ENCODE data around the gene VCAM1. TPM values are rescaled to one million over a fixed set of nuclear protein-coding genes. Genes with fewer than 3 reads are reported as not detected.

Gene VCAM1
- total and polyA plus RNA-seq, 10 donors, result 39.6 to 849 (median 362) TPM

DNA sequence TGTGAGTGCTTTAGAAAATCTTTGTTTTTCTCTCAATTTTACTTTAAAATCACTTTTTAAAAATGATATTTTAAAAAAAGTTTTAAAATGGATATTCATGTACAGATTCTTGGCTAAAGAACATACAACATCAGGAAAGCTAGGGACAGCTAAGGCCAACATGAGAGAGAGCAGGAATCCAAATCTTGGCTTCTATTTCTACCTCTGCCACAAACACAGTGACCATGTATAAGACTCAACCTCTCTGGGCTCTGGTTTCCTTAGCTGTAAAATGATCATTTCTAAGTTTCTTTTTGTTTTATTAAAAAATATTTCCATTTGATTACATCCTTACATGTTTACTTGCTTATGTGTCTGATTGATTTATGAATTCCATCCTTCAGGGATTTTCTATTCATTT lies 1.2 kb downstream of the VCAM1 start:
- Histone ChIP-seq H3K4me1 (peaks cover 0 to 40% (median 19%) of the 10 kb centered on the region in 6 donors), H3K27ac (peak overlapping the region; percentile 48 to 86 (median 78)), H3K9me3 (no peaks in the 10 kb centered on the region), H3K27me3 (replicated peaks in 1 of 7) (no peaks in the 10 kb centered on the region), H3K36me3 (peaks cover 0 to 15% (median 4%) of the 10 kb centered on the region in 6 donors), H3K4me3 (peak overlapping the region; percentile 45 to 69 (median 47))
- intact Hi-C loops (cut with DNase I; ENCODE audit: low total_unique reads), result no loop called here
- DNase-seq, result no peak
- TF ChIP-seq POLR2AphosphoS5 (IDR thresholded peaks at IDR 0.05) (no peak), CTCF (IDR thresholded peaks at IDR 0.05 in 8 of 11, conservative IDR thresholded peaks at IDR 0.05 in 3 of 11) (no peak), POLR2A (IDR thresholded peaks at IDR 0.05) (no peak)

DNA sequence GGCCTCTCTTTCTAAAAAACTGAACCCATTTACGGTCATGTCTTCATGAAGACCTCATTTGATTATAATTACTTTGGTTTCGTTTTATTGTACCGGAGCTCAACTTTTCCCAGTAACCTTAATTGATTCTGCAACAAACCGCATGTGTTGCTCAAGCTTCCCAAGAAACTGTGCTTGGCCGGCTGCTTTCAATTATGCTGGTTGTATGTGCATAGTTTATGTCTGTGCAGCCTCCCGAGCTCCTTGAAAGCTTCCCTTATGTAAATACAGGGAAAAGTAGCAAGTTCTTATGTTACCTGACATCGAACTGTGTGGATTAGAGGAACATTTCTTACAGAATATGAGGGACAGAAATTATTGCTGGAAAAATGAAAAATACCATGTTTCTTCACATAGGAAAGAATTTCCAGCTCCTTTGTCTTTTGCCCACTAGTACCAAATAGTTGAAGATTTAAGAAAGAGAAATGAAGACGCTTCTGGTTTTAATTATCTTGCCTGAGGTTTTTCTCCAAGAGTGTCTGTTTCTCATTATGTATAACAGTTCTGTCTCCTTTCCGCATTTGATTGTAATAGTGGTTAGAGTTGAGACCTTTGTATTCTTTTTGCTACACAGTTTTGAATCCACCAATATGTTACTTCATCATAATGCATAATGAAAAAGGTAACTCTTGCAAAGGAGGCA lies 2.1 kb downstream of the VCAM1 start:
- Histone ChIP-seq H3K27me3 (replicated peaks in 1 of 7) (no peaks in the 10 kb centered on the region), H3K36me3 (peaks cover 0 to 23% (median 5%) of the 10 kb centered on the region in 6 donors), H3K4me1 (peaks cover 0 to 49% (median 19%) of the 10 kb centered on the region in 6 donors), H3K27ac (peak overlapping the region; percentile 43 to 86 (median 78)), H3K4me3 (peak overlapping the region; percentile 45 to 69 (median 47)), H3K9me3 (no peaks in the 10 kb centered on the region)
- DNase-seq, result no peak
- WGBS, 5 donors, result 48 to 66% (median 61%) methylated on average over 9 of the region's 9 CpGs
- TF ChIP-seq CTCF (IDR thresholded peaks at IDR 0.05 in 8 of 11, conservative IDR thresholded peaks at IDR 0.05 in 3 of 11) (no peak), POLR2AphosphoS5 (IDR thresholded peaks at IDR 0.05) (no peak), POLR2A (IDR thresholded peaks at IDR 0.05) (no peak)
- intact Hi-C loops (cut with DNase I; ENCODE audit: low total_unique reads), result no loop called here

- no peak for TF ChIP-seq POLR2A (IDR thresholded peaks at IDR 0.05)
- no peak for TF ChIP-seq POLR2AphosphoS5 (IDR thresholded peaks at IDR 0.05)
- no peak for TF ChIP-seq CTCF (IDR thresholded peaks at IDR 0.05 in 8 of 11, conservative IDR thresholded peaks at IDR 0.05 in 3 of 11)
- H3K27me3 ChIP-seq (replicated peaks in 1 of 7), result no peaks in the 10 kb centered on the region
- peak overlapping the region; percentile 43 to 86 (median 78) for H3K27ac ChIP-seq
- no peaks in the 10 kb centered on the region for H3K9me3 ChIP-seq
- H3K4me3 ChIP-seq, result peak overlapping the region; percentile 45 to 69 (median 47)
- peaks cover 0 to 27% (median 5%) of the 10 kb centered on the region in 6 donors for H3K36me3 ChIP-seq
- no peak for DNase-seq
- intact Hi-C loops (cut with DNase I; ENCODE audit: low total_unique reads), result no loop called here
- H3K4me1 ChIP-seq, result peaks cover 0 to 53% (median 19%) of the 10 kb centered on the region in 6 donors
These were observed 2.7 kb downstream of the VCAM1 start for GRCh38 chr1:100722221-100722620.

DNA sequence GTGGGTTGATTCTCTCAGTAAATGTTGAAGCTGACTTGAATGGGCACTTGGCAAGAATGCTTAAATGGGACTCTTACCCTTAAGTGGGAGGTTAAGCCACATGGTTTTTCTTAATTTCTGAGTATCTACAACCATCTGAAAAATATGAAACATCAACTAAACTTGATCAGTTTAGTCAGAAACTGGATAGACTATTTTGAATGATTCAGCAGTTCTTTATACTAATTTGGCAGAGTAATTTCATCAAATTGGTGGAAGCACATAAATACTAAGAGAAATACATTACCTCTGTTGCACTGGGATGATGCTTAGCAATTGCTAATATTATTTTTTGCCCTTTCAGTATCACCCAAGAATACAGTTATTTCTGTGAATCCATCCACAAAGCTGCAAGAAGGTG lies 4.7 kb downstream of the VCAM1 start:
- no peak for DNase-seq
- Histone ChIP-seq H3K36me3 (peaks cover 0 to 48% (median 6%) of the 10 kb centered on the region in 6 donors), H3K4me1 (peaks cover 0 to 52% (median 20%) of the 10 kb centered on the region in 6 donors), H3K27me3 (replicated peaks in 1 of 7) (no peaks in the 10 kb centered on the region), H3K9me3 (no peaks in the 10 kb centered on the region), H3K4me3 (peak overlapping the region; percentile 45 to 69 (median 47)), H3K27ac (peak overlapping the region in 7 of 8 donors; percentile 48 to 86 (median 78))
- TF ChIP-seq POLR2A (IDR thresholded peaks at IDR 0.05) (no peak), CTCF (IDR thresholded peaks at IDR 0.05 in 8 of 11, conservative IDR thresholded peaks at IDR 0.05 in 3 of 11) (no peak), POLR2AphosphoS5 (IDR thresholded peaks at IDR 0.05) (no peak)
- intact Hi-C loops (cut with DNase I; ENCODE audit: low total_unique reads), result no loop called here

Measured in spleen (tissue), 11 donors.